Activated naive CD8-positive, alpha-beta T cell treated with anti-CD3 and anti-CD28 coated beads, Interleukin-2, amount 50 U/mL, for 16 hours (primary cell): ENCODE data around the gene ADGRD2.

Experiments
- DNase-seq: peaks from one replicate; pipeline ENCODE4 v3.0.0-alpha.2; 2020; ENCODE audit warnings: low read depth, low spot score

Gene ADGRD2

GRCh38 chr9:124479371-124479770 lies 29.1 kb downstream of the ADGRD2 start:
- DNase-seq, result no peak

GRCh38 chr9:124479947-124480620 lies 29.8 kb downstream of the ADGRD2 start:
- no peak for DNase-seq

GRCh38 chr9:124480621-124480981 lies 30.4 kb downstream of the ADGRD2 start:
- DNase-seq, result no peak

- no peak for DNase-seq
These were observed 30.9 kb downstream of the ADGRD2 start for GRCh38 chr9:124481115-124481514.

GRCh38 chr9:124482431-124483031 lies 32.3 kb downstream of the ADGRD2 start:
- DNase-seq, result no peak

GRCh38 chr9:124483481-124483880 lies 33.2 kb downstream of the ADGRD2 start:
- DNase-seq, result no peak

- DNase-seq, result no peak
These were observed 35.0 kb downstream of the ADGRD2 start for GRCh38 chr9:124485201-124485600.

- no peak for DNase-seq
These were observed 35.7 kb downstream of the ADGRD2 start for GRCh38 chr9:124485936-124486335.

- no peak for DNase-seq
These were observed 36.6 kb downstream of the ADGRD2 start for GRCh38 chr9:124486778-124487259.

GRCh38 chr9:124487260-124488182 lies 37.3 kb downstream of the ADGRD2 start:
- DNase-seq, result no peak

GRCh38 chr9:124488641-124489210 lies 38.5 kb downstream of the ADGRD2 start:
- DNase-seq, result no peak

GRCh38 chr9:124489222-124489621 lies 39.0 kb downstream of the ADGRD2 start:
- no peak for DNase-seq

GRCh38 chr9:124490004-124490403 lies 39.8 kb downstream of the ADGRD2 start:
- no peak for DNase-seq

GRCh38 chr9:124491049-124491975 lies 41.1 kb downstream of the ADGRD2 start:
- no peak for DNase-seq

GRCh38 chr9:124492818-124493217 lies 42.6 kb downstream of the ADGRD2 start:
- no peak for DNase-seq

- no peak for DNase-seq
These were observed 43.0 kb downstream of the ADGRD2 start for GRCh38 chr9:124493218-124493617.

- no peak for DNase-seq
These were observed 43.7 kb downstream of the ADGRD2 start for GRCh38 chr9:124493794-124494479.

- DNase-seq, result no peak
These were observed 45.1 kb downstream of the ADGRD2 start for GRCh38 chr9:124495126-124496074.

GRCh38 chr9:124496075-124496449 lies 45.8 kb downstream of the ADGRD2 start:
- DNase-seq, result no peak
